T-cell (primary cell): ENCODE measurements around the gene RASSF10. TPM values are rescaled to one million over a fixed set of nuclear protein-coding genes. Genes with fewer than 3 reads are reported as not detected.

Experiments
- ATAC-seq, 4 experiments: fragments of 200-7000 bp in 3 of 4; fragments of 150-1000 bp in 1 of 4; cut with Tn5 transposase; replicated peaks in 1 of 4; 1 replicate in 3 of 4; 2 replicates in 1 of 4; pipeline ENCODE4 v1.10.0; 2021; ENCODE audit warnings: moderate library complexity in 3 of 4, mild to moderate bottlenecking in 2 of 4, moderate number of reproducible peaks in 1 of 4
- CTCF ChIA-PET, 2 donors: fragments of 300-600 bp; sonication (Branson Sonifier 250); formaldehyde crosslinking; loops; one replicate each; lab custom pipeline; 2022; ENCODE audit warnings: antibody characterized with exemption in 2 of 2; lab: Charles Lee
- POLR2A ChIA-PET, 2 donors: fragments of 300-600 bp; sonication (Branson Sonifier 250); formaldehyde crosslinking; loops; one replicate each; lab custom pipeline; 2022; ENCODE audit warnings: antibody characterized with exemption in 2 of 2; lab: Charles Lee
- DNase-seq, 35 experiments: peaks; one replicate each; pipeline versions ENCODE4 v3.0.0 to v3.0.0-alpha.2; 2013 to 2023
- H3K27ac ChIP-seq: one replicate; pipeline ENCODE4 v1.5.1; 2013; ENCODE audit warnings: low read length
- H3K27me3 ChIP-seq, 2 experiments: replicated peaks in 1 of 2; 1 replicate in 1 of 2; 2 replicates in 1 of 2; pipeline versions ENCODE4 v1.6.1 to v1.7.0; 2013; ENCODE audit warnings: low read length in 1 of 2, mixed read lengths in 1 of 2; ENCODE audit not compliant: control insufficient read depth in 2 of 2, insufficient read depth in 2 of 2; ENCODE audit errors: extremely low read depth in 1 of 2
- H3K36me3 ChIP-seq, 2 donors: 1 replicate in 1 of 2; 2 replicates in 1 of 2; pipeline versions ENCODE4 v1.6.1 to v1.7.0; 2013; ENCODE audit warnings: low read length in 1 of 2; ENCODE audit not compliant: control insufficient read depth in 2 of 2, insufficient read depth in 1 of 2; ENCODE audit errors: extremely low read depth in 1 of 2
- H3K4me1 ChIP-seq, 2 experiments: 1 replicate in 1 of 2; 2 replicates in 1 of 2; pipeline versions ENCODE4 v1.6.1 to v1.7.0; 2013; ENCODE audit warnings: low read length in 2 of 2, mixed read lengths in 1 of 2; ENCODE audit not compliant: insufficient read depth in 2 of 2, control insufficient read depth in 1 of 2; ENCODE audit errors: extremely low read depth in 1 of 2
- H3K4me3 ChIP-seq, 2 donors: 1 replicate in 1 of 2; 2 replicates in 1 of 2; pipeline versions ENCODE4 v1.5.1 to v1.7.0; 2013; ENCODE audit warnings: mild to moderate bottlenecking in 2 of 2, low read length in 1 of 2, moderate library complexity in 1 of 2; ENCODE audit not compliant: control insufficient read depth in 1 of 2; ENCODE audit errors: extremely low read depth in 1 of 2
- H3K9me3 ChIP-seq: 2 replicates; pipeline ENCODE4 v1.7.0; 2013
- H3K27ac Mint-ChIP-seq, 2 donors: one replicate each; pipeline ENCODE4 v1.8.0; 2020 to 2021; ENCODE audit warnings: mild to moderate bottlenecking in 2 of 2, mixed read lengths in 2 of 2
- H3K27me3 Mint-ChIP-seq, 2 donors: one replicate each; pipeline ENCODE4 v1.8.0; 2021 to 2022; ENCODE audit warnings: mixed read lengths in 2 of 2
- H3K36me3 Mint-ChIP-seq: one replicate; pipeline ENCODE4 v1.8.0; 2021; ENCODE audit warnings: mixed read lengths
- H3K4me1 Mint-ChIP-seq, 3 donors: one replicate each; pipeline ENCODE4 v1.8.0; 2020 to 2022; ENCODE audit warnings: mixed read lengths in 3 of 3, mild to moderate bottlenecking in 1 of 3
- H3K4me3 Mint-ChIP-seq, 3 donors: one replicate each; pipeline ENCODE4 v1.8.0; 2020 to 2022; ENCODE audit warnings: mild to moderate bottlenecking in 3 of 3, mixed read lengths in 3 of 3, moderate library complexity in 3 of 3
- H3K9me3 Mint-ChIP-seq, 3 donors: one replicate each; pipeline ENCODE4 v1.8.0; 2020 to 2022; ENCODE audit warnings: mixed read lengths in 3 of 3
- WGBS: methylation state at CpG from one replicate; pipeline ENCODE4 v1.1.5; 2013; ENCODE audit warnings: missing lambda C conversion rate; ENCODE audit not compliant: insufficient coverage; 5-methylcytosine and 5-hydroxymethylcytosine counted together
- total RNA-seq, 35 experiments: library from RNA in 6 of 35; stranded (reverse) in 6 of 35; fragments of 120-200 nt in 1 of 35; gene quantifications; one replicate each; pipeline versions ENCODE4 v1.2.1 to v1.2.4 and lab custom pipeline; 2013 to 2026

Gene RASSF10
- total RNA-seq, 5 donors from 2014 or later (not counting 1 experiment from before 2014, with no cell fraction given): not detected

GRCh38 chr11:13052130-13052571 is 43.0 kb downstream of the RASSF10 start:
- Histone ChIP-seq H3K27me3 (peaks cover 0 to 12% of the 10 kb centered on the region in 2 experiments), H3K36me3 (no peaks in the 10 kb centered on the region), H3K9me3 (no peaks in the 10 kb centered on the region), H3K27ac (no peak overlapping the region), H3K4me3 (no peak overlapping the region), H3K4me1 (peaks cover 0 to 7% of the 10 kb centered on the region in 2 experiments)
- Mint-ChIP-seq H3K27ac (no peak overlapping the region), H3K36me3 (no peaks in the 10 kb centered on the region), H3K27me3 (peaks cover 23 to 25% of the 10 kb centered on the region in 2 donors), H3K4me1 (peaks cover 0 to 10% (median 6%) of the 10 kb centered on the region in 3 donors), H3K4me3 (no peak overlapping the region), H3K9me3 (no peaks in the 10 kb centered on the region)
- WGBS: 69% methylated on average over 5 of the region's 5 CpGs
- no peak for DNase-seq
- POLR2A ChIA-PET: interaction anchor here in 1 of 2 donors (0.5 kb wide), 1 partner anchor 700 kb away, joined by 3 read pairs; no protein-coding TSS in a partner anchor
- ATAC-seq: no peak
- CTCF ChIA-PET: no interaction called here

- DNase-seq: no peak
- Mint-ChIP-seq H3K4me1 (peaks cover 0 to 10% (median 6%) of the 10 kb centered on the region in 3 donors), H3K27ac (no peak overlapping the region), H3K9me3 (no peaks in the 10 kb centered on the region), H3K36me3 (no peaks in the 10 kb centered on the region), H3K4me3 (no peak overlapping the region), H3K27me3 (peaks cover 26 to 29% of the 10 kb centered on the region in 2 donors)
- no peak for ATAC-seq
- Histone ChIP-seq H3K27ac (no peak overlapping the region), H3K4me1 (peaks cover 0 to 7% of the 10 kb centered on the region in 2 experiments), H3K27me3 (peaks cover 0 to 12% of the 10 kb centered on the region in 2 experiments), H3K36me3 (no peaks in the 10 kb centered on the region), H3K4me3 (no peak overlapping the region), H3K9me3 (no peaks in the 10 kb centered on the region)
- ChIA-PET CTCF (no interaction called here), POLR2A (no interaction called here)
- 70% methylated on average over 5 of the region's 6 CpGs for WGBS
Measured at GRCh38 chr11:13053255-13053917, 44.3 kb downstream of the RASSF10 start.

DNA sequence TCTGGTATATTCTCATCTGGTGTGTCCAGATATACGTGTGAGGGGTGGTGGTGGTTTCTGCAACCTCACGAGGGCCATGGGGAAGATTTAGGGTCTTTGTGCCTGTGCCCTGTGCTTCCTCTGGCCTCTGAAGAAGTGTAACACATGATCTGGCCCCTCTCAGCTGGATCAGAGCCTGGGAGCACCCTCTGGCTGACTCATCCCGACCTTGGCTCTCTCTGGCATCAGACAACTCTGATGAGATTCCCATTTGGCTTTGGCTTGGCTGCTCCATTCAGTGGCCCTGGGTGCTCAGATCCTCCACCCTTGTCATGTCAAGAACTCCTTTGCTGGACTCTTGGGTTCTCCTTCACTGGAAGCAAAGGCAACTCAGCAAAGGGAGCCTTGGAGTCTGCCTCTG is 45.2 kb downstream of the RASSF10 start:
- Histone ChIP-seq H3K9me3 (no peaks in the 10 kb centered on the region), H3K27me3 (peaks cover 0 to 12% of the 10 kb centered on the region in 2 experiments), H3K4me3 (no peak overlapping the region), H3K27ac (no peak overlapping the region), H3K36me3 (no peaks in the 10 kb centered on the region), H3K4me1 (peaks cover 0 to 7% of the 10 kb centered on the region in 2 experiments)
- CTCF ChIA-PET: no interaction called here
- no peak for DNase-seq
- Mint-ChIP-seq H3K27me3 (peaks cover 26 to 31% of the 10 kb centered on the region in 2 donors), H3K4me3 (no peak overlapping the region), H3K27ac (no peak overlapping the region), H3K36me3 (no peaks in the 10 kb centered on the region), H3K4me1 (peaks cover 0 to 10% (median 6%) of the 10 kb centered on the region in 3 donors), H3K9me3 (no peaks in the 10 kb centered on the region)
- POLR2A ChIA-PET: no interaction called here
- no peak for ATAC-seq
- 73% methylated on average over 1 of the region's 3 CpGs for WGBS

DNA sequence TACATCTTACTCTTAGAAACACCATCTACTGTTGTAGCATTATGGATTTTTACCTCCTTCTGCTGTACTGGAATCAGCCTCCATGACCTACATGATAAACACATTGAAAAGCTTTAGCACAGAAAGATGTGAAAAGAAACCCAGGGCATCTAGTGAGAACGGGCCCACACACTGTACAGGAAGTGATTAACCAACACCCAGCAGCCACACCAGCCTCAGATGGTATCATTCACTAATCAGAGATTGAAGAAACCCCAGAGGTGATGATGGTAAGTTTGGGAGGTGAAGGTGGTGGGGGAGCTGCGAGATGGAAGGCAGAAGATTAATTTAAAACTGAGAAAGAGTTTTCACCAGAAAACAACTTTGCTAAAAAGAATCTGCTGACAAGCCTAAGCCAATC is 46.1 kb downstream of the RASSF10 start:
- Mint-ChIP-seq H3K27me3 (peaks cover 19 to 24% of the 10 kb centered on the region in 2 donors), H3K36me3 (no peaks in the 10 kb centered on the region), H3K27ac (no peak overlapping the region), H3K4me1 (peaks cover 0 to 10% (median 6%) of the 10 kb centered on the region in 3 donors), H3K9me3 (no peaks in the 10 kb centered on the region), H3K4me3 (no peak overlapping the region)
- DNase-seq (peak in 14 of 35 experiments; percentile 1 to 34 (median 10)), ATAC-seq (no peak)
- H3K4me1 ChIP-seq: peaks cover 0 to 7% of the 10 kb centered on the region in 2 experiments
- no peaks in the 10 kb centered on the region for H3K9me3 ChIP-seq
- no peak overlapping the region for H3K4me3 ChIP-seq
- peaks cover 0 to 12% of the 10 kb centered on the region in 2 experiments for H3K27me3 ChIP-seq
- no peaks in the 10 kb centered on the region for H3K36me3 ChIP-seq
- H3K27ac ChIP-seq: no peak overlapping the region
- no CpG with 5 or more reads among the region's 2 CpGs for WGBS
- POLR2A ChIA-PET: no interaction called here
- CTCF ChIA-PET: no interaction called here

- ChIA-PET CTCF (no interaction called here), POLR2A (no interaction called here)
- Mint-ChIP-seq H3K9me3 (peaks cover 0 to 7% (median 0%) of the 10 kb centered on the region in 3 donors), H3K27ac (no peak overlapping the region), H3K4me3 (no peak overlapping the region), H3K4me1 (no peaks in the 10 kb centered on the region), H3K36me3 (no peaks in the 10 kb centered on the region), H3K27me3 (peaks cover 23 to 31% of the 10 kb centered on the region in 2 donors)
- Histone ChIP-seq H3K27ac (no peak overlapping the region), H3K36me3 (no peaks in the 10 kb centered on the region), H3K27me3 (peaks cover 0 to 9% of the 10 kb centered on the region in 2 experiments), H3K4me1 (no peaks in the 10 kb centered on the region), H3K9me3 (no peaks in the 10 kb centered on the region), H3K4me3 (no peak overlapping the region)
- WGBS: no CpG with 5 or more reads among the region's 3 CpGs
- no peak for DNase-seq
- no peak for ATAC-seq
Measured at GRCh38 chr11:13061294-13061990, 52.3 kb downstream of the RASSF10 start.
